Fibroblast of pulmonary artery (primary cell): ENCODE data around the gene SLC6A3.

Source experiments
- DNase-seq: peaks from one replicate; pipeline ENCODE4 v3.0.0-alpha.2; 2010; ENCODE audit warnings: low read depth
- H3K4me3 ChIP-seq: replicated peaks from 2 replicates; pipeline ENCODE4 v1.5.1; 2011; ENCODE audit warnings: low read depth, mild to moderate bottlenecking, control low read depth, low read length, moderate library complexity
- TF ChIP-seq, protein P1 (sequence below): IDR thresholded peaks from 2 replicates; pipeline ENCODE4 v1.5.1; 2011; ENCODE audit warnings: mild to moderate bottlenecking, control low read depth, low read length, inconsistent platforms; ENCODE audit errors: missing control alignments

Gene SLC6A3

GRCh38 chr5:1444361-1445189, 665 bp downstream of the SLC6A3 start:
- TF ChIP-seq, protein P1, sequence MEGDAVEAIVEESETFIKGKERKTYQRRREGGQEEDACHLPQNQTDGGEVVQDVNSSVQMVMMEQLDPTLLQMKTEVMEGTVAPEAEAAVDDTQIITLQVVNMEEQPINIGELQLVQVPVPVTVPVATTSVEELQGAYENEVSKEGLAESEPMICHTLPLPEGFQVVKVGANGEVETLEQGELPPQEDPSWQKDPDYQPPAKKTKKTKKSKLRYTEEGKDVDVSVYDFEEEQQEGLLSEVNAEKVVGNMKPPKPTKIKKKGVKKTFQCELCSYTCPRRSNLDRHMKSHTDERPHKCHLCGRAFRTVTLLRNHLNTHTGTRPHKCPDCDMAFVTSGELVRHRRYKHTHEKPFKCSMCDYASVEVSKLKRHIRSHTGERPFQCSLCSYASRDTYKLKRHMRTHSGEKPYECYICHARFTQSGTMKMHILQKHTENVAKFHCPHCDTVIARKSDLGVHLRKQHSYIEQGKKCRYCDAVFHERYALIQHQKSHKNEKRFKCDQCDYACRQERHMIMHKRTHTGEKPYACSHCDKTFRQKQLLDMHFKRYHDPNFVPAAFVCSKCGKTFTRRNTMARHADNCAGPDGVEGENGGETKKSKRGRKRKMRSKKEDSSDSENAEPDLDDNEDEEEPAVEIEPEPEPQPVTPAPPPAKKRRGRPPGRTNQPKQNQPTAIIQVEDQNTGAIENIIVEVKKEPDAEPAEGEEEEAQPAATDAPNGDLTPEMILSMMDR, result no peak
- no peak for DNase-seq
- H3K4me3 ChIP-seq, result no peak overlapping the region

DNA sequence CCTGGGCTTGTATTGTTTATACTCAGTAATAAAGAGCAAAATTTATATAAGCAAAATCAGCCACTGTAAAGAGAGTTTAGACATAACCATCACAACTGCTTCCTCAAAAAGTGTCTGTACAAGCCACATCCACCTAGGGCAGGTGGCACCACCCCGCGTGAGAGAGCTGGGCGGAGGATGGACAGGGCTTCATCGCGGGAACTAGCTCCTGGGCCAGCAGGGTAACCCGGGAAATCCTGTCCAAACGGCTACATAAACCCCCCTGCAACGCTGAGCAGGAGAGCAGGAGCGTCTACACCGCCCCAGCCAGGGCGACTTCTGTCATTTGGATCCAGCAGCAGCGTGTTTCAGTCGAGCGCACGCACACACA, 1.3 kb downstream of the SLC6A3 start:
- TF ChIP-seq, protein P1, result no peak
- DNase-seq, result no peak
- no peak overlapping the region for H3K4me3 ChIP-seq

DNA sequence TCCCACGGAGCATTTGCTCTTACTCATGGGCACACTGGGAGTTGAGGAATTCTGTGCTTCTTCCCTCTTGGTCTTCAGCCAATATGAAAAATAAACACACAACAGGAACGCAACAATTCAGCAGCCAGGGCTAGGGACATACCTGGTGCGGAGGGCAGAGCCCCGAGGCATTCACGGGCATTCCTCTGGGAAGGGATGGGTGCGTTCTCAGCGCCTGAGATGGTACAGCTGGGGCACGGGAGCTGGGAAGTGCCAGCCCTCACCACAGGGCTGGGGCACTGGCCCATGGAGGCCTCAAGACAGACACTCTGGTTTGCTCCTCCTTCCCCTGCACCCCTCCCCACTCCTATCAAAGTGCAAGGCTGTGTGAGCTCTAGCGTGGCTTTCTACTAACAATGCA, 2.1 kb downstream of the SLC6A3 start:
- DNase-seq, result no peak
- H3K4me3 ChIP-seq, result no peak overlapping the region
- TF ChIP-seq, protein P1, result no peak

DNA sequence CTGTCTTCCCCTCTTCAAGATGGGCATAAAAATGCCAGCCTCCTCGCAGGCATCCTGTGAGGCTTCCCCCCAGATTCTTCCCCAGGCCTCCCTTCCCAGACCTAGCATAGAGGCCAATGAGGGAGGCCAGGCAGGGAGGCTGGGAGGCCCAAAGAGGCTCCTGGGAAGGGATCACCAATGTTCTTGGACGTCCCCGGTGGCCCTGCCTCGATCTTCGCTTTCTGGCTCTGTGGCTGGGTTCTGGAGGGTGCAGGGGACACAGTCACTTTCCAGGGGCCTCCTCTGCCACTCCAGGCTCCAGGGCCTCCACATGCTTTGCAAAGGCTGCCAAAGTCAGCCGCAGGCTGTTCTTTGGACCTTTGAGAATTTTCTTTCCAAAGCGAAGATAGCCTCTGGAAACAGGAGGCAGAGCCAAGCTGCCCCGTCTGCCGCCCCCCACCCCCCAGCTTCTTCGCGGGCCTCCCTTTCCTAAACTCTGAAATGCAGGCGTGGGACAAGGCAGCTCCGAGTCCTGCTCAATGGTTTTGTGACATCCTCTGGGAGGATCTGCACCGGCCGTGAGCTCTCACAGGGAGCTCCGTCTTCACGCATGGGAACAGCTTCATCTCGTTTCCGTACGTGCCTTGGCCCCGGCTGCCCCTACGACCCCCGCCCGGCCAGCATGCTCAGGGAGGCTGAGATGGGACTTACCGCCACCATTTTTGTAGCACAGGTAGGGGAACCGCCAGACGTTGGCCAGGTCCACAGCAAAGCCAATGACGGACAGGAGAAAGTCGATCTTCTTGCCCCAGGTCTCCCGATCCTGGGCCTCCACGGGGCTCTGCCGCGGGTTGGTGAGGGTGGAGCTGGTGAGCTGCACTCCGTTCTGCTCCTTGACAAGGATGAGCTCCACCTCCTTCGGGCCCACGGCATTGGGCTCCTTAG, 2.8 kb downstream of the SLC6A3 start:
- no peak for DNase-seq
- TF ChIP-seq, protein P1, result no peak
- H3K4me3 ChIP-seq, result no peak overlapping the region

GRCh38 chr5:1441166-1441865, 3.9 kb downstream of the SLC6A3 start:
- DNase-seq, result no peak
- TF ChIP-seq, protein P1, result no peak
- no peak overlapping the region for H3K4me3 ChIP-seq

DNA sequence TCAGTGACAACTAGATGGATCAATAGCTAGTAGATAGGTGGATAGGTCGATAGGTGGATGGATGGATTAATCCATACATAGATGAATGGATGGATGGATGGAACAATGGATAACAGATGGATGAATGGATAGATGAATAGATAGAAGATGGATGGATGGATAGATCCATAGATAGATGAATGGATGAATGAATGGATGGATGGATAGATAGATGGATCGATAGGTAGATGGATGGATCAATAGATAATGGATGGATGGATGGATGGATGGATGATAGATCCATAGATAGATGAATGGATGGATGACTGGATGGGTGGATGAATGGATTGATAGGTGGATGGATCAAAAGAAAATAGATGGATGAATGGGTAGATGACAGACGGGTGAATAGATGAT, 5.1 kb downstream of the SLC6A3 start:
- H3K4me3 ChIP-seq, result no peak overlapping the region
- TF ChIP-seq, protein P1, result no peak
- no peak for DNase-seq
